Osteoblast (primary cell): ENCODE measurements around the gene CARNS1. TPM values are rescaled to one million over a fixed set of nuclear protein-coding genes. Genes with fewer than 3 reads are reported as not detected.
A peak's percentile ranks its signal among the peaks of the same experiment; 100 is the strongest.

Experiments used
- DNase-seq: peaks from one replicate; pipeline ENCODE4 v3.0.0; 2011; ENCODE audit warnings: low spot score, mixed read lengths; ENCODE audit not compliant: insufficient read length; ENCODE audit errors: missing footprints
- H2AFZ ChIP-seq: 2 replicates; pipeline ENCODE4 v1.6.0; 2011; ENCODE audit warnings: mild to moderate bottlenecking, low read length
- H3K27ac ChIP-seq: 2 replicates; pipeline ENCODE4 v1.5.1; 2011; ENCODE audit warnings: mild to moderate bottlenecking, low read depth, low read length, moderate library complexity
- H3K27me3 ChIP-seq: 2 replicates; pipeline ENCODE4 v1.6.0; 2012; ENCODE audit warnings: mild to moderate bottlenecking, control low read depth, inconsistent platforms, low read length, moderate library complexity; ENCODE audit not compliant: insufficient read depth
- H3K36me3 ChIP-seq: 2 replicates; pipeline ENCODE4 v1.5.1; 2011; ENCODE audit warnings: mild to moderate bottlenecking, low read length, control low read depth, moderate library complexity; ENCODE audit not compliant: insufficient read depth
- H3K4me1 ChIP-seq: 2 replicates; pipeline ENCODE4 v1.5.1; 2011; ENCODE audit warnings: mild to moderate bottlenecking, low read length, control low read depth, moderate library complexity; ENCODE audit not compliant: insufficient read depth
- H3K4me2 ChIP-seq: 2 replicates; pipeline ENCODE4 v1.6.0; 2011; ENCODE audit warnings: mild to moderate bottlenecking, low read length; ENCODE audit not compliant: insufficient read depth
- H3K4me3 ChIP-seq: fragments of 200-600 bp; sonication (generic); 3 replicates; pipeline ENCODE4 v1.5.1; 2012; ENCODE audit warnings: mild to moderate bottlenecking, low read length, inconsistent platforms; ENCODE audit not compliant: insufficient read depth
- H3K79me2 ChIP-seq: 2 replicates; pipeline ENCODE4 v1.6.0; 2012; ENCODE audit warnings: mild to moderate bottlenecking, low read length, control low read depth, inconsistent platforms; ENCODE audit not compliant: insufficient read depth
- H3K9me3 ChIP-seq: 2 replicates; pipeline ENCODE4 v1.5.1; 2011; ENCODE audit warnings: low read depth, low read length, control low read depth
- H4K20me1 ChIP-seq: 2 replicates; pipeline ENCODE4 v1.6.0; 2012; ENCODE audit warnings: mild to moderate bottlenecking, low read length, control low read depth; ENCODE audit not compliant: insufficient read depth
- CTCF ChIP-seq: IDR thresholded peaks from 2 replicates; pipeline ENCODE4 v1.5.1; 2011; ENCODE audit warnings: mild to moderate bottlenecking, low read depth, low read length, moderate library complexity; ENCODE audit errors: extremely low read depth
- total RNA-seq: library from RNA; depleted of rRNA; stranded (reverse); fragments of >200 nt; gene quantifications from 2 replicates; pipeline ENCODE4 v1.2.3, GENCODE V29; 2012

CARNS1 gene
- total RNA-seq, 1 donor = under 0.01 TPM

- Histone ChIP-seq H3K9me3 (no peaks in the 10 kb centered on the region), H3K4me2 (no peak overlapping the region), H4K20me1 (peaks cover 10% of the 10 kb centered on the region), H3K27ac (no peak overlapping the region), H2AFZ (no peak overlapping the region), H3K36me3 (peaks cover 16% of the 10 kb centered on the region), H3K27me3 (no peaks in the 10 kb centered on the region), H3K79me2 (peaks cover 18% of the 10 kb centered on the region), H3K4me3 (no peak overlapping the region), H3K4me1 (peaks cover 7% of the 10 kb centered on the region)
- DNase-seq = no peak
- no peak for TF ChIP-seq CTCF
These were observed 22.9 kb downstream of the CARNS1 start for GRCh38 chr11:67438158-67438902.

GRCh38 chr11:67439321-67440228, 24.1 kb downstream of the CARNS1 start:
- Histone ChIP-seq H4K20me1 (peaks cover 10% of the 10 kb centered on the region), H3K9me3 (no peaks in the 10 kb centered on the region), H2AFZ (no peak overlapping the region), H3K27ac (no peak overlapping the region), H3K27me3 (no peaks in the 10 kb centered on the region), H3K79me2 (peaks cover 18% of the 10 kb centered on the region), H3K4me3 (no peak overlapping the region), H3K4me1 (peaks cover 7% of the 10 kb centered on the region), H3K4me2 (no peak overlapping the region), H3K36me3 (peaks cover 13% of the 10 kb centered on the region)
- TF ChIP-seq CTCF = peak; percentile 35
- DNase-seq = peak; percentile 96

GRCh38 chr11:67440229-67441097, 25.0 kb downstream of the CARNS1 start:
- no peaks in the 10 kb centered on the region for H3K27me3 ChIP-seq
- no peak overlapping the region for H3K4me2 ChIP-seq
- no peak overlapping the region for H3K4me3 ChIP-seq
- no peak overlapping the region for H3K27ac ChIP-seq
- peaks cover 10% of the 10 kb centered on the region for H4K20me1 ChIP-seq
- no peak for TF ChIP-seq CTCF
- peak; percentile 90 for DNase-seq
- no peak overlapping the region for H2AFZ ChIP-seq
- H3K79me2 ChIP-seq = peaks cover 18% of the 10 kb centered on the region
- peaks cover 13% of the 10 kb centered on the region for H3K36me3 ChIP-seq
- H3K9me3 ChIP-seq = no peaks in the 10 kb centered on the region
- peaks cover 7% of the 10 kb centered on the region for H3K4me1 ChIP-seq
